K562 (cell line): ENCODE data around the gene GOT1. TPM values are rescaled to one million over a fixed set of nuclear protein-coding genes. Genes with fewer than 3 reads are reported as not detected.

ENCODE experiments used
- ATAC-seq: fragments of 200-7000 bp; cut with Tn5 transposase; 3 replicates; pipeline ENCODE4 v1.9.1; 2020; ENCODE audit warnings: moderate library complexity
- BruUV-seq: library from RNA; stranded (reverse); fragments of 400-500 nt; replicated peaks from 2 replicates; lab custom pipeline; 2021; lab: Mats Ljungman, UMichigan
- CTCF ChIA-PET: fragments of 300-600 bp; formaldehyde crosslinking; extraction: SDS; loops from one replicate; lab custom pipeline; 2021; ENCODE audit warnings: low intra/inter-chr PET ratio; lab: Yijun Ruan, JAX
- POLR2A ChIA-PET: fragments of 300-600, 350-650 bp; sonication (Branson Sonifier 250); formaldehyde crosslinking; extraction: SDS; loops from one replicate; lab custom pipeline; 2021; ENCODE audit warnings: antibody characterized with exemption, inconsistent platforms; lab: Yijun Ruan, JAX
- DNase-seq, 4 experiments: peaks; one replicate each; pipeline versions ENCODE4 v3.0.0 to v3.0.0-alpha.2; 2011 to 2018; ENCODE audit warnings: low spot score in 3 of 4, mixed read lengths in 3 of 4; ENCODE audit errors: extremely low read depth in 1 of 4
- FAIRE-seq: peaks from 2 replicates; lab custom pipeline; 2011; peaks lifted over from hg19 to GRCh38; lab: Jason Lieb, UNC
- H2AFZ ChIP-seq: 2 replicates; pipeline ENCODE4 v1.6.0; 2011; ENCODE audit warnings: low read depth, low read length, control low read depth, inconsistent platforms
- H3K27ac ChIP-seq: fragments of 200-600 bp; 3 replicates; pipeline ENCODE4 v1.8.0; 2011; ENCODE audit warnings: low read depth, mild to moderate bottlenecking, control low read depth, inconsistent platforms, low read length, moderate library complexity, mixed read lengths; ENCODE audit errors: extremely low read depth
- H3K27me3 ChIP-seq, 2 experiments: fragments of 300-600 bp in 1 of 2; 2 replicates in 1 of 2; 3 replicates in 1 of 2; pipeline versions ENCODE4 v1.6.0 to v1.8.0; 2011; ENCODE audit warnings: inconsistent platforms in 2 of 2, low read length in 2 of 2, mild to moderate bottlenecking in 1 of 2, mixed read lengths in 1 of 2, moderate library complexity in 1 of 2; ENCODE audit not compliant: control insufficient read depth in 2 of 2, insufficient read depth in 2 of 2
- H3K36me3 ChIP-seq: fragments of 300-600 bp; 3 replicates; pipeline ENCODE4 v1.8.0; 2011; ENCODE audit warnings: mild to moderate bottlenecking, low read length, inconsistent platforms; ENCODE audit not compliant: control insufficient read depth, insufficient read depth
- H3K4me1 ChIP-seq, 2 experiments: fragments of 200-600 bp in 1 of 2; replicated peaks in 1 of 2; 2 replicates in 1 of 2; 3 replicates in 1 of 2; pipeline versions ENCODE4 v1.5.1 to v1.8.0; 2011; ENCODE audit warnings: inconsistent platforms in 2 of 2, low read length in 2 of 2, mild to moderate bottlenecking in 1 of 2, mixed read lengths in 1 of 2, moderate library complexity in 1 of 2; ENCODE audit not compliant: control insufficient read depth in 2 of 2, insufficient read depth in 2 of 2
- H3K4me2 ChIP-seq: 2 replicates; pipeline ENCODE4 v1.6.1; 2011; ENCODE audit warnings: low read length, control low read depth, inconsistent platforms, mixed read lengths; ENCODE audit not compliant: insufficient read depth
- H3K4me3 ChIP-seq: fragments of 200-600 bp; sonication (generic), shearing (Covaris generic); 2 replicates; pipeline ENCODE4 v1.5.1; 2016; ENCODE audit warnings: control low read depth, inconsistent platforms
- H3K79me2 ChIP-seq: fragments of 200-600 bp; 3 replicates; pipeline ENCODE4 v1.8.0; 2011; ENCODE audit warnings: low read length, inconsistent platforms; ENCODE audit not compliant: control insufficient read depth, insufficient read depth
- H3K9ac ChIP-seq, 2 experiments: 2 replicates each; pipeline versions ENCODE4 v1.6.0 to v1.6.1; 2011; ENCODE audit warnings: low read depth in 2 of 2, low read length in 2 of 2, control low read depth in 1 of 2, inconsistent platforms in 1 of 2, mild to moderate bottlenecking in 1 of 2, mixed read lengths in 1 of 2; ENCODE audit not compliant: insufficient read depth in 1 of 2
- H3K9me1 ChIP-seq: one replicate; pipeline ENCODE4 v1.6.0; 2011; ENCODE audit warnings: inconsistent platforms, mild to moderate bottlenecking, low read length, moderate library complexity; ENCODE audit not compliant: control insufficient read depth, insufficient read depth
- H3K9me3 ChIP-seq: replicated peaks from 2 replicates; pipeline ENCODE4 v1.5.1; 2011; ENCODE audit warnings: low read depth, low read length, inconsistent platforms; ENCODE audit not compliant: control insufficient read depth, insufficient read depth
- H4K20me1 ChIP-seq: replicated peaks from 2 replicates; pipeline ENCODE4 v1.6.1; 2011; ENCODE audit warnings: low read length, inconsistent platforms, mixed read lengths; ENCODE audit not compliant: control insufficient read depth, insufficient read depth
- BRF2 ChIP-seq: IDR thresholded peaks from 3 replicates; pipeline ENCODE4 v1.6.1; 2011; ENCODE audit warnings: borderline replicate concordance, mild to moderate bottlenecking; ENCODE audit not compliant: insufficient read length, insufficient read depth
- E2F1 ChIP-seq: sonication (generic); formaldehyde crosslinking; IDR thresholded peaks from 2 replicates; pipeline ENCODE4 v1.8.1; 2023; ENCODE audit warnings: mild to moderate bottlenecking, missing genetic modification reagents, moderate library complexity
- MCM3 ChIP-seq: fragments of 450-650 bp; IDR thresholded peaks from 2 replicates; pipeline ENCODE4 v1.6.1; 2016
- POU5F1 ChIP-seq: fragments of 150-350 bp; IDR thresholded peaks from 2 replicates; pipeline ENCODE4 v1.6.1; 2014; ENCODE audit warnings: borderline replicate concordance, low read length, low read depth, mild to moderate bottlenecking; ENCODE audit not compliant: partially characterized antibody
- RBBP5 ChIP-seq: fragments of 200-600 bp; sonication (generic); IDR thresholded peaks from 2 replicates; pipeline ENCODE4 v1.6.1; 2012; ENCODE audit warnings: borderline replicate concordance, mild to moderate bottlenecking, low read length, control low read depth, inconsistent platforms; ENCODE audit not compliant: insufficient read depth, poor library complexity, severe bottlenecking
- RBM22 ChIP-seq: fragments of 200-400 bp; formaldehyde crosslinking; IDR thresholded peaks from 2 replicates; pipeline ENCODE4 v1.6.1; 2018; ENCODE audit warnings: low read length, low read depth; ENCODE audit not compliant: poor library complexity, severe bottlenecking
- U2AF2 ChIP-seq: fragments of 200-400 bp; formaldehyde crosslinking; optimal IDR thresholded peaks from 2 replicates; pipeline ENCODE3; 2017; ENCODE audit warnings: low read depth, mild to moderate bottlenecking, low read length
- ZKSCAN3 ChIP-seq: fragments of 250-450 bp; sonication (Bioruptor Pico); IDR thresholded peaks from 2 replicates; pipeline ENCODE4 v1.4.0; 2020
- ZNF395 ChIP-seq: fragments of 200-800 bp; sonication (Bioruptor generic); IDR thresholded peaks from 2 replicates; pipeline ENCODE4 v1.6.1; 2017; ENCODE audit warnings: missing genetic modification characterization, missing compliant biosample characterization
- ZNF444 ChIP-seq: fragments of 250-450 bp; sonication (Bioruptor Pico); IDR thresholded peaks from 2 replicates; pipeline ENCODE4 v1.4.0; 2020; ENCODE audit warnings: mild to moderate bottlenecking, moderate library complexity
- ZNF740 ChIP-seq, 3 experiments: fragments of 200-800 bp in 1 of 3; sonication (Bioruptor generic) in 1 of 3; sonication (generic) in 1 of 3; formaldehyde crosslinking in 1 of 3; IDR thresholded peaks; 2 replicates each; pipeline versions ENCODE4 v1.6.1 to v1.8.0; 2016 to 2022; ENCODE audit warnings: mild to moderate bottlenecking in 2 of 3, missing compliant biosample characterization in 2 of 3, missing genetic modification characterization in 2 of 3, missing genetic modification reagents in 1 of 3
- WGBS: fragments of 100-300 bp; shearing (Covaris generic); methylation state at CpG from one replicate; pipeline ENCODE4 v1.1.6; 2016; ENCODE audit warnings: low coverage, mixed read lengths; ENCODE audit not compliant: insufficient coverage; ENCODE audit errors: missing lambda C conversion rate; 5-methylcytosine and 5-hydroxymethylcytosine counted together
- in situ Hi-C: fragments of 300-500 bp; cut with MboI; formaldehyde crosslinking; loops from 4 replicates; pipeline ENCODE4 v1.15.0; 2018; ENCODE audit warnings: inconsistent platforms, mixed read lengths
- intact Hi-C: fragments of 100-400 bp; cut with micrococcal nuclease; formaldehyde crosslinking; loops from 2 replicates; pipeline ENCODE4 v1.14.2; 2022
- polyA plus RNA-seq, 8 experiments: library from polyadenylated mRNA; depleted of rRNA in 4 of 8; stranded (reverse) in 5 of 8; unstranded in 3 of 8; fragments of >200 nt; fragmentation: Nextera tagmentation in 2 of 8; fragmentation: Illumina TruSeq in 1 of 8; extraction: Ambion mirVana in 2 of 8; extraction: Trizol in 1 of 8; gene quantifications; 2 replicates each; pipeline versions ENCODE4 v1.2.1 to v1.2.3, GENCODE V29; 2011 to 2014; ENCODE audit warnings: inconsistent platforms in 1 of 8, missing spikeins in 1 of 8
- total RNA-seq, 7 experiments: library from RNA; depleted of rRNA in 6 of 7; stranded (reverse); fragments of >200 nt in 6 of 7; fragmentation: Illumina TruSeq in 2 of 7; extraction: Trizol in 2 of 7; gene quantifications; 2 replicates each; pipeline versions ENCODE4 v1.2.1 to v1.2.3, GENCODE V29; 2011 to 2021; ENCODE audit warnings: low replicate concordance in 1 of 7

GOT1 gene
- total and polyA plus RNA-seq, 9 of the 15 experiments (the other 6 are each of a cell fraction or from before 2014, with no cell fraction given) = 55.7 to 166 (median 75.4) TPM

GRCh38 chr10:99396471-99396870, 34.0 kb downstream of the GOT1 start:
- FAIRE-seq (no peak), DNase-seq (no peak)
- POLR2A ChIA-PET = no interaction called here
- H3K27ac ChIP-seq = no peak overlapping the region
- H2AFZ ChIP-seq = no peak overlapping the region
- no peaks in the 10 kb centered on the region; a peak in 2 of 5 replicates for H3K4me1 ChIP-seq
- in situ Hi-C loops = no loop called here
- no peak for TF ChIP-seq U2AF2
- no peak for TF ChIP-seq MCM3
- no peak for TF ChIP-seq E2F1
- TF ChIP-seq ZNF740 (CRISPR knock-in tag; IDR thresholded peaks at IDR 0.05) = no peak
- TF ChIP-seq ZNF740 (tag; IDR thresholded peaks at IDR 0.05) = no peak
- TF ChIP-seq RBBP5 = no peak
- TF ChIP-seq ZKSCAN3 (CRISPR knock-in tag) = no peak
- no peak for TF ChIP-seq POU5F1
- TF ChIP-seq BRF2 = no peak
- no peak for TF ChIP-seq ZNF395 (CRISPR knock-in tag)
- no peak for TF ChIP-seq RBM22
- no peak for TF ChIP-seq ZNF444
- TF ChIP-seq, all 486 proteins: peak for 0
- intact Hi-C loops = loop anchor here (10.0 kb wide), 1 partner anchor 158 kb away; no protein-coding TSS in a partner anchor
- H3K36me3 ChIP-seq = peaks cover 57% of the 10 kb centered on the region; the same call in 2 of the 3 replicates
- no peak overlapping the region for H3K4me2 ChIP-seq
- H3K9me1 ChIP-seq = no peaks in the 10 kb centered on the region
- H3K9me3 ChIP-seq = no peaks in the 10 kb centered on the region
- CTCF ChIA-PET = no interaction called here
- H4K20me1 ChIP-seq = no peaks in the 10 kb centered on the region
- peaks cover 0 to 5% of the 10 kb centered on the region in 2 experiments; a peak in 1 of 5 replicates for H3K27me3 ChIP-seq
- no peak; the same call in 2 of the 3 replicates for ATAC-seq
- WGBS = 80% methylated on average over 3 of the region's 3 CpGs
- BruUV-seq = no TSS peak
- no peak overlapping the region for H3K9ac ChIP-seq
- no peak overlapping the region for H3K4me3 ChIP-seq
- H3K79me2 ChIP-seq = no peaks in the 10 kb centered on the region
